Measurements from ENCODE around the gene HOXA9. TPM values are rescaled to one million over a fixed set of nuclear protein-coding genes. Genes with fewer than 3 reads are reported as not detected.

HOXA9 gene
- total RNA-seq, 1 experiment from 2014 or later: 6.9 TPM

- no peak overlapping the region for H3K4me3 Mint-ChIP-seq (ENCODE audit: unreplicated experiment)
- H3K27ac Mint-ChIP-seq (ENCODE audit: low read depth, unreplicated experiment): no peak overlapping the region
- H3K4me1 Mint-ChIP-seq (ENCODE audit: insufficient read depth, unreplicated experiment): peaks cover 8% of the 10 kb centered on the region
- H3K27me3 Mint-ChIP-seq (ENCODE audit: insufficient read depth, unreplicated experiment): peaks cover 9% of the 10 kb centered on the region
- ChIA-PET CTCF (interaction anchor here (0.5 to 3.2 kb wide), 7 partner anchors 11 to 1006 kb away, joined by 3 to 10 read pairs (median 4); no protein-coding TSS in a partner anchor), POLR2A (no interaction called here)
- TF ChIP-seq, protein P1, sequence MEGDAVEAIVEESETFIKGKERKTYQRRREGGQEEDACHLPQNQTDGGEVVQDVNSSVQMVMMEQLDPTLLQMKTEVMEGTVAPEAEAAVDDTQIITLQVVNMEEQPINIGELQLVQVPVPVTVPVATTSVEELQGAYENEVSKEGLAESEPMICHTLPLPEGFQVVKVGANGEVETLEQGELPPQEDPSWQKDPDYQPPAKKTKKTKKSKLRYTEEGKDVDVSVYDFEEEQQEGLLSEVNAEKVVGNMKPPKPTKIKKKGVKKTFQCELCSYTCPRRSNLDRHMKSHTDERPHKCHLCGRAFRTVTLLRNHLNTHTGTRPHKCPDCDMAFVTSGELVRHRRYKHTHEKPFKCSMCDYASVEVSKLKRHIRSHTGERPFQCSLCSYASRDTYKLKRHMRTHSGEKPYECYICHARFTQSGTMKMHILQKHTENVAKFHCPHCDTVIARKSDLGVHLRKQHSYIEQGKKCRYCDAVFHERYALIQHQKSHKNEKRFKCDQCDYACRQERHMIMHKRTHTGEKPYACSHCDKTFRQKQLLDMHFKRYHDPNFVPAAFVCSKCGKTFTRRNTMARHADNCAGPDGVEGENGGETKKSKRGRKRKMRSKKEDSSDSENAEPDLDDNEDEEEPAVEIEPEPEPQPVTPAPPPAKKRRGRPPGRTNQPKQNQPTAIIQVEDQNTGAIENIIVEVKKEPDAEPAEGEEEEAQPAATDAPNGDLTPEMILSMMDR (IDR thresholded peaks at IDR 0.05; ENCODE audit: unreplicated experiment): no peak
- BruUV-seq (replicated peaks): no TSS peak
- H3K9me3 Mint-ChIP-seq (ENCODE audit: unreplicated experiment): no peaks in the 10 kb centered on the region
- no peak for DNase-seq (ENCODE audit: unreplicated experiment)
- intact Hi-C loops (cut with micrococcal nuclease): loop anchor here (10.0 kb wide), 1 partner anchor 1735 kb away; no protein-coding TSS in a partner anchor
- no peaks in the 10 kb centered on the region for H3K36me3 Mint-ChIP-seq (ENCODE audit: insufficient read depth, unreplicated experiment)
Observed at GRCh38 chr7:27189997-27190748, 24.8 kb upstream of the HOXA9 start.

DNA sequence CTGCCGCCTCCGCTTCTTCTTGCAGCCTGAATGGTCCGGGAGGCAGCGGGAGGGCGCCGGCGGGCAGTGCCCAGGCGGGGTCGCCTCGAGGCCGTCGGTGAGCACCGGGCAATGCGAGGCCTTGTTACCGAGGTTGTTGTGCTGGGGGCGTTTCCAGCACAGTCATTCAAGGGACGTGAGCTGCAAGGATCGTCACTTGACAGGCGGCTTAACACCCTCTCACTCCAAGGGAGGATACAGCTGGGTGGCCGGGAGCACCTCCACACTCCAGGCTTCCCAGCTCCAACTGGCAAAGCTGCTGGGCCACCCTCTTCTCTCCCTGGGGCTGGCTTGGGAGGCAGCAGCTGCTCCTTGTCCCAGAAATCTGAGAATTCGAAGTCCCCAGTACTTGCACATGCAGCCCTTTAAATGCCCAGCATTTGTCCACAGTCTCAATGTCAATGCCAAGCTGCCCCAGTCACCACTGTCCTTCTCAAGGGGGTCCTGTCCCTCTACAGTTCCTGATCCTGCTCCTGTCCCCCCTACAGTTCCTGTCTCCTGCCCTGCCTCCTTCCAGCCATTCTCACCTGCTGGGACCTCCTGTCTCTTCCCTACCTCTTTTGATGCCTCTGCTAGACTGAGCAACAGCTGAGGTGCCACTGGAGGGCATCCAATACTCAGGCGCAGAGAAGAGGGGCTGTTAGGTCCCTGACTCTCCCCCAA lies 24.1 kb upstream of the HOXA9 start:
- peaks cover 14% of the 10 kb centered on the region for H3K4me1 Mint-ChIP-seq (ENCODE audit: insufficient read depth, unreplicated experiment)
- DNase-seq (ENCODE audit: unreplicated experiment): no peak
- ChIA-PET POLR2A (no interaction called here), CTCF (interaction anchor here (0.5 to 2.2 kb wide), 5 partner anchors 18 to 414 kb away, joined by 3 to 6 read pairs (median 3); no protein-coding TSS in a partner anchor)
- no TSS peak for BruUV-seq (replicated peaks)
- TF ChIP-seq, protein P1 (IDR thresholded peaks at IDR 0.05; ENCODE audit: unreplicated experiment): no peak
- H3K4me3 Mint-ChIP-seq (ENCODE audit: unreplicated experiment): no peak overlapping the region
- H3K9me3 Mint-ChIP-seq (ENCODE audit: unreplicated experiment): no peaks in the 10 kb centered on the region
- no peaks in the 10 kb centered on the region for H3K36me3 Mint-ChIP-seq (ENCODE audit: insufficient read depth, unreplicated experiment)
- no peak overlapping the region for H3K27ac Mint-ChIP-seq (ENCODE audit: low read depth, unreplicated experiment)
- intact Hi-C loops (cut with micrococcal nuclease): no loop called here
- H3K27me3 Mint-ChIP-seq (ENCODE audit: insufficient read depth, unreplicated experiment): peaks cover 2% of the 10 kb centered on the region

DNA sequence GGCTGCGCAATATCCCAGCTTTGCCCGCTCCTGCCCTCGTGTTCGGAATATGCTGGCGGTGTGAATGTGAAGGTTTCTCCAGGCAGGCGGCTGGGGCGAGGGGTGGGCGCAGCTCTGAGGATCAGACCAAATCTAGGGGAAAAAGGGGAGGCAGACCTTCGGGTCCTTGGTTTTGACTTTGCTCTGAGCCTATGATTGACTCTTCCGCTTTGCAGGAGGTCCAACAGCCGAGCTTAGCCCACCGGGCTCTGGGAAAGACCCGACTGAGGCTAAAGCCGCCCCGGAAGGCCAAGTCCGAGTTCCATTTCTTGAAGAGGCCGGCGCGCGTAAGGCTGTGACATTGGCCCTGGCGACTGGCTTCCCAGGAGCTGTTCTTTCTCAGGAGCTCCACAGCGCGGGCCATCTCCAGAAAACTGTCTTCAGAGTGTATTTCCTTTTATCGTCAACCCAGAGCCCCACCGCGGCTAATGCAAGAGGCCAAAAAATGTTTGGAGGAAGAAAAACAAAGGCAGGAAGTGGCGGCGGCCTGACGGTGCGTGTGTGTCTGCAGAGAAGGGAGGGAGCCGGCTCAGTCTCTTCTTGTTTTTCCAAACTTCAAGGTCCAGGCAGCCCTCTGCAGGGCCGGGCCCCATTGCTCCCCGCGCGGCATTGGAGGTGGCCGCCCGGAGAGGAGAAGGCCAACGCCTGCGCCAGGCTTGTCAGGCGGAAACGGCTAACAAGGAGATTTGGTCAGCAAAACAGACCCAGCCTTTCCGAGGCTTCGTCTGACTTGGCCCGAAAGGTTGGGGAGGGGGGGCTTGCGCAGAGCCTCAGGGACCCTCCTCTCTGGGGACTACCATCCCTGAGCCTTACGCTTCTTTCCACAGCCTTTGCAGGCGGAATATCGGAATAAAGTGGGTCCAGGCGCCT lies 23.3 kb upstream of the HOXA9 start:
- BruUV-seq (replicated peaks): no TSS peak
- no peak for DNase-seq (ENCODE audit: unreplicated experiment)
- H3K27me3 Mint-ChIP-seq (ENCODE audit: insufficient read depth, unreplicated experiment): no peaks in the 10 kb centered on the region
- H3K27ac Mint-ChIP-seq (ENCODE audit: low read depth, unreplicated experiment): no peak overlapping the region
- H3K36me3 Mint-ChIP-seq (ENCODE audit: insufficient read depth, unreplicated experiment): no peaks in the 10 kb centered on the region
- no peak overlapping the region for H3K4me3 Mint-ChIP-seq (ENCODE audit: unreplicated experiment)
- H3K4me1 Mint-ChIP-seq (ENCODE audit: insufficient read depth, unreplicated experiment): peaks cover 14% of the 10 kb centered on the region
- ChIA-PET POLR2A (no interaction called here), CTCF (interaction anchor here (0.6 to 2.0 kb wide), 3 partner anchors 10 to 593 kb away, joined by 3 to 9 read pairs (median 3); no protein-coding TSS in a partner anchor)
- TF ChIP-seq, protein P1 (IDR thresholded peaks at IDR 0.05; ENCODE audit: unreplicated experiment): no peak
- H3K9me3 Mint-ChIP-seq (ENCODE audit: unreplicated experiment): no peaks in the 10 kb centered on the region
- intact Hi-C loops (cut with micrococcal nuclease): no loop called here
